HepG2 (cell line): ENCODE data around the gene OAT. TPM values are rescaled to one million over a fixed set of nuclear protein-coding genes. Genes with fewer than 3 reads are reported as not detected.

ENCODE experiments used
- CCDC6 ChIP-seq: sonication (generic); formaldehyde crosslinking; IDR thresholded peaks from 2 replicates; pipeline ENCODE4 v1.8.1; 2022; ENCODE audit warnings: mild to moderate bottlenecking, missing genetic modification reagents, moderate library complexity
- HNF4A ChIP-seq: sonication (generic); formaldehyde crosslinking; IDR thresholded peaks from 2 replicates; pipeline ENCODE4 v1.4.0; 2020; ENCODE audit warnings: missing genetic modification reagents
- HNRNPK ChIP-seq: fragments of 200-400 bp; formaldehyde crosslinking; IDR thresholded peaks from 2 replicates; pipeline ENCODE4 v1.6.1; 2018; ENCODE audit warnings: low read length, low read depth, moderate library complexity, mild to moderate bottlenecking; ENCODE audit not compliant: poor library complexity, severe bottlenecking
- KDM1A ChIP-seq: IDR thresholded peaks from 2 replicates; pipeline ENCODE4 v1.6.1; 2016; ENCODE audit warnings: missing compliant biosample characterization
- MAFK ChIP-seq, 2 experiments: IDR thresholded peaks in 1 of 2; conservative IDR thresholded peaks in 1 of 2; 2 replicates each; pipeline ENCODE4 v1.6.1; 2011; ENCODE audit warnings: improper control_type of control experiment in 2 of 2, low read length in 2 of 2
- NCOA2 ChIP-seq: sonication (generic); formaldehyde crosslinking; IDR thresholded peaks from 2 replicates; pipeline ENCODE4 v1.8.0; 2022; ENCODE audit warnings: inconsistent platforms
- NFE2 ChIP-seq: sonication (generic); formaldehyde crosslinking; IDR thresholded peaks from 2 replicates; pipeline ENCODE4 v1.4.0; 2020; ENCODE audit warnings: missing genetic modification reagents
- NFIB ChIP-seq: sonication (generic); formaldehyde crosslinking; IDR thresholded peaks from 2 replicates; pipeline ENCODE4 v1.9.0; 2021; ENCODE audit warnings: missing genetic modification reagents, mild to moderate bottlenecking, borderline replicate concordance
- RARG ChIP-seq: sonication (generic); formaldehyde crosslinking; IDR thresholded peaks from 2 replicates; pipeline ENCODE4 v1.4.0; 2020; ENCODE audit warnings: low read depth, mild to moderate bottlenecking, missing genetic modification reagents
- STAG1 ChIP-seq: sonication (generic); formaldehyde crosslinking; IDR thresholded peaks from 2 replicates; pipeline ENCODE4 v1.4.0; 2020; ENCODE audit warnings: missing genetic modification reagents
- TBX3 ChIP-seq: fragments of 450-650 bp; IDR thresholded peaks from 2 replicates; pipeline ENCODE4 v1.6.1; 2017; ENCODE audit warnings: antibody characterized with exemption, mild to moderate bottlenecking, inconsistent platforms, borderline replicate concordance
- TMF1 ChIP-seq: sonication (generic); formaldehyde crosslinking; IDR thresholded peaks from 2 replicates; pipeline ENCODE4 v1.8.1; 2022; ENCODE audit warnings: low read depth, missing genetic modification reagents
- YY1 ChIP-seq: IDR thresholded peaks from 2 replicates; pipeline ENCODE4 v1.6.1; 2011; ENCODE audit warnings: low read length, low read depth, moderate library complexity, mild to moderate bottlenecking; ENCODE audit not compliant: insufficient read depth, insufficient replicate concordance
- ZMYM4 ChIP-seq: sonication (generic); formaldehyde crosslinking; IDR thresholded peaks from 2 replicates; pipeline ENCODE4 v1.8.1; 2023; ENCODE audit warnings: mild to moderate bottlenecking, missing genetic modification reagents
- ZNF207 ChIP-seq: fragments of 450-650 bp; IDR thresholded peaks from 2 replicates; pipeline ENCODE4 v1.6.1; 2016; ENCODE audit warnings: antibody characterized with exemption, borderline replicate concordance
- ZNF225 ChIP-seq: sonication (generic); formaldehyde crosslinking; IDR thresholded peaks from 2 replicates; pipeline ENCODE4 v1.4.0; 2020; ENCODE audit warnings: mild to moderate bottlenecking, missing genetic modification reagents
- ZNF292 ChIP-seq: sonication (generic); formaldehyde crosslinking; IDR thresholded peaks from 2 replicates; pipeline ENCODE4 v1.8.1; 2022; ENCODE audit warnings: mild to moderate bottlenecking, low read depth, missing genetic modification reagents, borderline replicate concordance
- ZNF30 ChIP-seq: sonication (generic); formaldehyde crosslinking; IDR thresholded peaks from 2 replicates; pipeline ENCODE4 v1.5.0; 2020; ENCODE audit warnings: mild to moderate bottlenecking, missing genetic modification reagents
- ZNF549 ChIP-seq: sonication (generic); formaldehyde crosslinking; IDR thresholded peaks from 2 replicates; pipeline ENCODE4 v1.5.0; 2020; ENCODE audit warnings: missing genetic modification reagents
- ZNF607 ChIP-seq: sonication (generic); formaldehyde crosslinking; IDR thresholded peaks from 2 replicates; pipeline ENCODE4 v1.5.1; 2020; ENCODE audit warnings: missing genetic modification reagents, mild to moderate bottlenecking, borderline replicate concordance
- polyA plus RNA-seq, 8 experiments: library from polyadenylated mRNA; depleted of rRNA in 3 of 8; stranded (reverse) in 7 of 8; unstranded in 1 of 8; fragments of >200 nt; fragmentation: Illumina TruSeq in 4 of 8; extraction: Trizol in 4 of 8; gene quantifications; 2 replicates each; pipeline versions ENCODE4 v1.2.1 to v1.2.3, GENCODE V29; 2011 to 2016; ENCODE audit warnings: low read depth in 4 of 8, missing spikeins in 1 of 8, mixed read lengths in 1 of 8; ENCODE audit not compliant: insufficient read depth in 1 of 8
- total RNA-seq, 5 experiments: library from RNA; depleted of rRNA; stranded (reverse); fragments of >200 nt; fragmentation: Illumina TruSeq; extraction: Trizol; gene quantifications; 2 replicates each; pipeline ENCODE4 v1.2.3, GENCODE V29; 2016; ENCODE audit warnings: low read depth in 1 of 5
- TF ChIP-seq, protein P1 (sequence below): sonication (generic); formaldehyde crosslinking; conservative IDR thresholded peaks from 2 replicates; pipeline ENCODE4 v1.8.0; 2022; ENCODE audit warnings: low read depth, missing genetic modification reagents
- TF ChIP-seq, protein P2 (sequence below): sonication (generic); formaldehyde crosslinking; IDR thresholded peaks from 2 replicates; pipeline ENCODE4 v1.5.1; 2020; ENCODE audit warnings: mild to moderate bottlenecking, moderate library complexity, missing genetic modification reagents
- TF ChIP-seq, protein P3 (sequence below): sonication (generic); formaldehyde crosslinking; IDR thresholded peaks from 2 replicates; pipeline ENCODE4 v1.8.0; 2022; ENCODE audit warnings: missing genetic modification reagents, mild to moderate bottlenecking, borderline replicate concordance

OAT gene
- total and polyA plus RNA-seq, 2 of the 13 experiments (the other 11 are each of a cell fraction or from before 2014, with no cell fraction given) = 87.8 to 96.7 TPM

DNA sequence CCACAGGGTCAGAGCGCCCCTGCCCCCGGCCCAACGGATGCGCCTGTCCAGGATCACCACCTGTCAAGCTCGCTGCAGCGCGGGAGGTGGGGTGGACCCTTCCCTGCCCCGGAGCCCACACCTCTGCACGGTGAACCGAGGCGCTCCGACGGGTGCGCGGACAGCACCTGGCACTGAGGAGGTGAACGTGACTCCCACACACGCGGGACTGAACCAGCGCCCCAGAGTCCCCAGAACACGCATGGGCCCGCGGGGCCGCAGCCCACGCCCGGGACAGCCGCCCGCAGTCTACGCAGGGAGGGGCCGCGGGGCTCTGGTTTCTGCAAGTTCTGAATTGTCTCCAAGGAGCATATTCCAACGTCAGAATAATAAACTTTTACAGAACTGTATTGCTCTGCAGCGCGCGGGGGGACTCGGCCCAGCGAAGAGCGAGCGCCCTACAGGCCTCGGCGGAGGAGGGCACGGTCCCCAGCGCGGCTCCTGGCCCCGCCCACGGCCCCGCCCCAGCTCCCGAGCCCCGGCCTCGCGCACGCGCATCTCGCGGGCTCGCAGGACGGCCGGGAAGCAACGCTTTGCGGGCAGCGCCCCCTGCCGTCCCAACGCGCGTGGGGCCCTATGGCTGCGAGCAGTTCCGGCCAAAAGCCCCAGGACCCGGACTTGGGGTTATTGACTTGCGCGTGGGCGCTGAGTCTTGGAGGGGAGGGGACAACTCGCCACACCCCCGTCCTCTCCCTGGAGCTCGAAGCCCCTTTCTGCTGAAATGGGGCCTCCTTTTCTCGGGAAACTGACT lies 29.7 kb downstream of the OAT start (continued):
- TF ChIP-seq, protein P1, sequence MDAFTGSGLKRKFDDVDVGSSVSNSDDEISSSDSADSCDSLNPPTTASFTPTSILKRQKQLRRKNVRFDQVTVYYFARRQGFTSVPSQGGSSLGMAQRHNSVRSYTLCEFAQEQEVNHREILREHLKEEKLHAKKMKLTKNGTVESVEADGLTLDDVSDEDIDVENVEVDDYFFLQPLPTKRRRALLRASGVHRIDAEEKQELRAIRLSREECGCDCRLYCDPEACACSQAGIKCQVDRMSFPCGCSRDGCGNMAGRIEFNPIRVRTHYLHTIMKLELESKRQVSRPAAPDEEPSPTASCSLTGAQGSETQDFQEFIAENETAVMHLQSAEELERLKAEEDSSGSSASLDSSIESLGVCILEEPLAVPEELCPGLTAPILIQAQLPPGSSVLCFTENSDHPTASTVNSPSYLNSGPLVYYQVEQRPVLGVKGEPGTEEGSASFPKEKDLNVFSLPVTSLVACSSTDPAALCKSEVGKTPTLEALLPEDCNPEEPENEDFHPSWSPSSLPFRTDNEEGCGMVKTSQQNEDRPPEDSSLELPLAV = no peak
- no peak for TF ChIP-seq ZNF549 (CRISPR knock-in tag)
- no peak for TF ChIP-seq ZNF30 (CRISPR knock-in tag)
- TF ChIP-seq ZMYM4 = peak; percentile 81; the same call in 1 of the 2 replicates
- no peak for TF ChIP-seq CCDC6
- TF ChIP-seq, protein P2, sequence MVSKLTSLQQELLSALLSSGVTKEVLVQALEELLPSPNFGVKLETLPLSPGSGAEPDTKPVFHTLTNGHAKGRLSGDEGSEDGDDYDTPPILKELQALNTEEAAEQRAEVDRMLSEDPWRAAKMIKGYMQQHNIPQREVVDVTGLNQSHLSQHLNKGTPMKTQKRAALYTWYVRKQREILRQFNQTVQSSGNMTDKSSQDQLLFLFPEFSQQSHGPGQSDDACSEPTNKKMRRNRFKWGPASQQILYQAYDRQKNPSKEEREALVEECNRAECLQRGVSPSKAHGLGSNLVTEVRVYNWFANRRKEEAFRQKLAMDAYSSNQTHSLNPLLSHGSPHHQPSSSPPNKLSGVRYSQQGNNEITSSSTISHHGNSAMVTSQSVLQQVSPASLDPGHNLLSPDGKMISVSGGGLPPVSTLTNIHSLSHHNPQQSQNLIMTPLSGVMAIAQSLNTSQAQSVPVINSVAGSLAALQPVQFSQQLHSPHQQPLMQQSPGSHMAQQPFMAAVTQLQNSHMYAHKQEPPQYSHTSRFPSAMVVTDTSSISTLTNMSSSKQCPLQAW = no peak
- no peak for TF ChIP-seq ZNF225
- TF ChIP-seq RARG (CRISPR knock-in tag) = no peak
- TF ChIP-seq ZNF292 (CRISPR knock-in tag) = no peak
- peak; percentile 68 for TF ChIP-seq YY1
- TF ChIP-seq KDM1A = no peak
- TF ChIP-seq STAG1 (CRISPR knock-in tag) = peak; percentile 98
- TF ChIP-seq TBX3 = no peak
- TF ChIP-seq ZNF607 (CRISPR knock-in tag) = no peak; the same call in 1 of the 2 replicates
- TF ChIP-seq NCOA2 (CRISPR knock-in tag) = no peak; the same call in 1 of the 2 replicates
- no peak for TF ChIP-seq NFIB
- no peak for TF ChIP-seq NFE2 (CRISPR knock-in tag)
- no peak for TF ChIP-seq ZNF207
- no peak for TF ChIP-seq HNF4A (CRISPR knock-in tag)
- TF ChIP-seq, protein P3, sequence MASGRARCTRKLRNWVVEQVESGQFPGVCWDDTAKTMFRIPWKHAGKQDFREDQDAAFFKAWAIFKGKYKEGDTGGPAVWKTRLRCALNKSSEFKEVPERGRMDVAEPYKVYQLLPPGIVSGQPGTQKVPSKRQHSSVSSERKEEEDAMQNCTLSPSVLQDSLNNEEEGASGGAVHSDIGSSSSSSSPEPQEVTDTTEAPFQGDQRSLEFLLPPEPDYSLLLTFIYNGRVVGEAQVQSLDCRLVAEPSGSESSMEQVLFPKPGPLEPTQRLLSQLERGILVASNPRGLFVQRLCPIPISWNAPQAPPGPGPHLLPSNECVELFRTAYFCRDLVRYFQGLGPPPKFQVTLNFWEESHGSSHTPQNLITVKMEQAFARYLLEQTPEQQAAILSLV (CRISPR knock-in tag) = no peak
- TF ChIP-seq HNRNPK = no peak
- 0 out of 2 replicates have a peak, but pooled peaks have one; percentile 51 for TF ChIP-seq TMF1
- no peak for TF ChIP-seq MAFK (conservative IDR thresholded peaks at IDR 0.05 in 1 of 2, IDR thresholded peaks at IDR 0.05 in 1 of 2; ENCODE audit: low read length in 2 of 2)
